ENCODE results near the gene USP46. TPM values are rescaled to one million over a fixed set of nuclear protein-coding genes. Genes with fewer than 3 reads are reported as not detected.
A peak's percentile ranks its signal among the peaks of the same experiment; 100 is the strongest.

USP46 gene
- total RNA-seq, 2 donors from 2014 or later, result 19.1 to 28.0 TPM

DNA sequence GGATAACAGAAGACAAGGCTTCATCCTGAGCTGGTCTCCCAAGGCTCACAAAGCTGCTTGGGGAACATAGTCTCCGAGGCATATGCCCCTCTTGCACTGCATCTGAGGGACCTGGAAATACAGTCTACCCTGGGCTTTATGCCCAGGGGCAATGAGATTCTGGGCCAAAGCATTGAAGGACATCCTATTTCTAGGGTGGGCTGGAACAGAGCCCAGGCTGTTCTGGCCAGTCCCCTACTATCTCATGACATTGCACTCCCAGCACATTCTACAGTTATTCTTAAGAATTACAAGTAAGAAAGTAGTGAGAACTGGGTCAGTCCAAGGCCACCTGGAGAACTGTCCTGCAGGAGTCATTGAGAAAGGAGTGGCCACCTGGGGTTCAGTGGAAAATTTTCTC lies 107.6 kb downstream of the USP46 start:
- TF ChIP-seq, protein P1, sequence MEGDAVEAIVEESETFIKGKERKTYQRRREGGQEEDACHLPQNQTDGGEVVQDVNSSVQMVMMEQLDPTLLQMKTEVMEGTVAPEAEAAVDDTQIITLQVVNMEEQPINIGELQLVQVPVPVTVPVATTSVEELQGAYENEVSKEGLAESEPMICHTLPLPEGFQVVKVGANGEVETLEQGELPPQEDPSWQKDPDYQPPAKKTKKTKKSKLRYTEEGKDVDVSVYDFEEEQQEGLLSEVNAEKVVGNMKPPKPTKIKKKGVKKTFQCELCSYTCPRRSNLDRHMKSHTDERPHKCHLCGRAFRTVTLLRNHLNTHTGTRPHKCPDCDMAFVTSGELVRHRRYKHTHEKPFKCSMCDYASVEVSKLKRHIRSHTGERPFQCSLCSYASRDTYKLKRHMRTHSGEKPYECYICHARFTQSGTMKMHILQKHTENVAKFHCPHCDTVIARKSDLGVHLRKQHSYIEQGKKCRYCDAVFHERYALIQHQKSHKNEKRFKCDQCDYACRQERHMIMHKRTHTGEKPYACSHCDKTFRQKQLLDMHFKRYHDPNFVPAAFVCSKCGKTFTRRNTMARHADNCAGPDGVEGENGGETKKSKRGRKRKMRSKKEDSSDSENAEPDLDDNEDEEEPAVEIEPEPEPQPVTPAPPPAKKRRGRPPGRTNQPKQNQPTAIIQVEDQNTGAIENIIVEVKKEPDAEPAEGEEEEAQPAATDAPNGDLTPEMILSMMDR (IDR thresholded peaks at IDR 0.05), result no peak
- Histone ChIP-seq H3K4me1 (peaks cover 0 to 22% of the 10 kb centered on the region in 2 donors), H3K27me3 (no peaks in the 10 kb centered on the region), H3K9me3 (no peaks in the 10 kb centered on the region), H3K27ac (peak overlapping the region in 1 of 2 donors; percentile 64), H3K36me3 (no peaks in the 10 kb centered on the region), H3K4me3 (no peak overlapping the region)
- DNase-seq (ENCODE audit: low spot score), result no peak

DNA sequence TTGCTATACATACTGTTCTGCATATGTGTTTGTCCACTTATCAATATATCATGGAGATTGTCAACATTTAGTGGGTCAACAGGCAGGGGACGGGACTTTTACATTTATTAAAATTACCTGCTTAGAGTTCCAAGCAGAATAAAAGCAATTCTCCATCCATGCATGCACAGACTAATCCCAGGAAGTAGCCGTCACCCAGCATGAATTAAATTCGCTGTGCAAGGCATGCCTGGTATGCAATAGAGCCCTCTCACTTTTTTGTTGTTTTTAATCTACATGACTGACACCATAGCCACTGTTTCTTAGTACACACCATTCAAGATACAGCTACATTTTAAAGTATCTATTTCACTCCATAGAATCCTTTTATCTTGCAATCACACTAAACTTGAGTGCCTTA lies 108.9 kb downstream of the USP46 start:
- H3K27me3 ChIP-seq, result no peaks in the 10 kb centered on the region
- TF ChIP-seq, protein P1 (IDR thresholded peaks at IDR 0.05), result no peak
- H3K9me3 ChIP-seq, result no peaks in the 10 kb centered on the region
- H3K36me3 ChIP-seq, result no peaks in the 10 kb centered on the region
- H3K4me1 ChIP-seq, result peaks cover 0 to 29% of the 10 kb centered on the region in 2 donors
- H3K27ac ChIP-seq, result peak overlapping the region in 1 of 2 donors; percentile 64
- no peak for DNase-seq (ENCODE audit: low spot score)
- no peak overlapping the region for H3K4me3 ChIP-seq

DNA sequence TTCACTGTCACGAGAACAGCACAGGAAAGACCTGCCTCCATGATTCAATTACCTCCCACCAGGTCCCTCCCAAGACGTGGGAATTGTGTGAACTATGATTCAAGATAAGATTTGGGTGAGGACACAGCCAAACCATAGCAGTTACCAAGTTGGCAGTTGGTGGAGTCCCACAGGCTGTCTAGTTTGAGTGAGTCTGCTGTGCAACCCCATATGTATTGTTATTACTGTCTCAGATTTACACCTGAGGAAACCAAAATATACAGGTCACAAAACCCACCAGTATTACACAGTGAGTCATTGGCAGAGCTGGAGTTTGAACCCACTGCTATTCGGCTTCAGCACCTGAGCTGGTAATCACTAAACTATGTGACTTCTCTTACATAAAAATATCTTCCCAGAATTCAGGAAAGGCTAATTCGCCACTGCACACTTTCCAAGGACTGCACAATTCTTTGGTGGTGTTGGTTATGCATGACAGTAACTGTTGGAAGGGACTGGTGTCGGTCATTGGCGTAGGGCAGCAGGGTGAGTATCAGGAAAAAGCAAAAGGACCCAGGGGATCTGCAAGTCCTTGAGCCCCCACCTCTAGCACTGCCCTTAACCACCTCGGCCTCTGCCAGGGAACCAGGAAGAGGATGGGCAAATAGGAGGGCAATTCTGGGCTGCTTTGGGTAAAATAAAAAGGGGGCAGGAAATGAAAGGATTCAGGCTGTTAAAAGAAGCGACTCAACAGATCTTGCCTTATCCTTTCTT lies 110.1 kb downstream of the USP46 start:
- no peak overlapping the region for H3K27ac ChIP-seq
- no peak for DNase-seq (ENCODE audit: low spot score)
- H3K4me3 ChIP-seq, result no peak overlapping the region
- TF ChIP-seq, protein P1 (IDR thresholded peaks at IDR 0.05), result no peak
- H3K4me1 ChIP-seq, result peaks cover 0 to 22% of the 10 kb centered on the region in 2 donors
- H3K27me3 ChIP-seq, result no peaks in the 10 kb centered on the region
- H3K9me3 ChIP-seq, result no peaks in the 10 kb centered on the region
- H3K36me3 ChIP-seq, result no peaks in the 10 kb centered on the region

DNA sequence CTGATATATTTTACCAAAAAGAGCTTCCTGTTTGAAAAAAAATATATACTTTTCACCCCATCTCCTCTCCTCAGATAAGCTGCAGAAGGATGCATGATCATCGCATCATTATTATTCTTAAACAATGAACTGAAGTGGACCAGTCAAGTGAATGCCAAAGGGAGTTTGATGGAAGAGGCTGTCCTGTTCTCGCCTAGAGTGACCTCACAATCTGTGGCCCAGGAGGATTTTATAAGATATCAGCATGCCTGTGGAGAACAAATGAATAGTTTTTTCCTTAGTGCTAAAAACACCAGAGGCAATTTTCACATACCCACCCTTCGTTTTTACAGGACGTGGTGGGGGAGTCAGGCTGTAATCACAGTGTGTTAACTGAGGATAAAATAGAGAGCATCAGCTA lies 112.7 kb downstream of the USP46 start:
- peaks cover 0 to 17% of the 10 kb centered on the region in 2 donors for H3K4me1 ChIP-seq
- no peak overlapping the region for H3K4me3 ChIP-seq
- TF ChIP-seq, protein P1 (IDR thresholded peaks at IDR 0.05), result no peak
- H3K9me3 ChIP-seq, result no peaks in the 10 kb centered on the region
- H3K27me3 ChIP-seq, result no peaks in the 10 kb centered on the region
- peak overlapping the region in 1 of 2 donors; percentile 14 for H3K27ac ChIP-seq
- no peaks in the 10 kb centered on the region for H3K36me3 ChIP-seq
- DNase-seq (ENCODE audit: low spot score), result no peak

DNA sequence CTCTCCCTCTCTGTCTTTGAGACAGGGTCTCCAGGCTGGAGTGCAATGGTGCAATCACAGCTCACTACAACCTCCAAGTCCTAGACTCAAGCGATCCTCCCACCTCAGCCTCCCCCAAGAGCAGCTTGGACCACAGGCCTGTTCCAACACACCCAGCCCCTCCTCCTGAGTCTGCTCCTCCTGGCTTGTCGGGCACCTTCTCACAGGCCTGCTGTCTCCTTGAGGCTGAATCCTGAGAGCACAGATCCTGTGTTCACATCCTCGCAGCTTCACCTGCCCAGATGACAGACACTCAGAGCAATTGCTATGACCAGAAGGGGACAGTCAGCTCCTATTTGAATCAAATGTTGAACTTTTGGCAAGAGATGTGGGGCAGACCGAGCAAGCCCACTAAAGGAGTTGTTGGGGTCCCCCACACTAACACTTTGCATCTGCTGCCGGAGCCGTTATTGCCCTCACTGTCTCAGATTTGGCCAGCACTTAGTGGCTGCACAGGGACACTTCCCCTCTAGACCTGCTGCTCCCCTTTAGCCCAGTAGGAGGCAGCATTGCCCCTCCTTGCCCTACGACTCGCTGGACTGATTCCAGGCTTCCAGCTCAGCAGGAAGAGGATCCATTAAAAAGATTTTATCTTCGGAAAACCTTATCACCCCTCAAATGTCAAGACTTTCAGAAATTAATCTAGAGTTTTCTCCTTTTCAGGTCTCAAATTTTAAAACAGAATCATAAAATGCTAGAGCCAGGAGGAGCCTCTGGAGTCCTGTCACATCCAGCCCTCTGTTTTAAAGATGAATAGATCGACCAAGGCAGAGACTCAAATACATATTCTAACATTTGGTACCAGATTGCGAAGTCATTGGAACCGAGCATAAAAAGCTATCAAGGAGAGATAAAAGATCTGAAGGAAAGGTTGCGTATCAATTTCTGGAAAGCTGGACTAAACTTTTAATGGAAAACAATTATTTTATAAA lies 113.7 kb downstream of the USP46 start:
- DNase-seq (ENCODE audit: low spot score), result peak; percentile 80
- Histone ChIP-seq H3K4me3 (no peak overlapping the region), H3K36me3 (no peaks in the 10 kb centered on the region), H3K9me3 (no peaks in the 10 kb centered on the region), H3K27me3 (no peaks in the 10 kb centered on the region), H3K27ac (no peak overlapping the region), H3K4me1 (peaks cover 0 to 14% of the 10 kb centered on the region in 2 donors)
- TF ChIP-seq, protein P1 (IDR thresholded peaks at IDR 0.05), result peak; percentile 83 to 96

Other genes with a start within 250 kb of the USP46 start
- 1 to 10 TPM; 2.6 to 3.9 TPM for gene ERVMER34-1, start 92.1 kb upstream of the USP46 start, total RNA-seq
- gene RASL11B, start 203.0 kb upstream of the USP46 start, total RNA-seq, result 10 to 100 TPM; 10.9 to 12.2 TPM